HG02623 (cell line): Measurements from ENCODE around the gene PDZK1IP1.
A peak's percentile ranks its signal among the peaks of the same experiment; 100 is the strongest.
"Not testable (repeated sequence)": the region's sequence is repeated elsewhere in the genome, so short reads cannot be mapped to it uniquely, and the experiment has no call there.

ENCODE experiments used
- ATAC-seq: cut with Tn5 transposase; IDR thresholded peaks from one replicate; pipeline ENCODE4 v1.9.1; 2021; ENCODE audit warnings: moderate library complexity; ENCODE audit not compliant: unreplicated experiment

The PDZK1IP1 gene

GRCh38 chr1:47198214-47198613 is 8.4 kb upstream of the PDZK1IP1 start:
- ATAC-seq = no peak

GRCh38 chr1:47196622-47197021 is 6.8 kb upstream of the PDZK1IP1 start:
- ATAC-seq = no peak

GRCh38 chr1:47195981-47196380 is 6.1 kb upstream of the PDZK1IP1 start:
- ATAC-seq = not testable (repeated sequence)

- ATAC-seq = no peak
Measured at GRCh38 chr1:47194311-47194710, 4.5 kb upstream of the PDZK1IP1 start.

- not testable (repeated sequence) for ATAC-seq
Measured at GRCh38 chr1:47193496-47193895, 3.7 kb upstream of the PDZK1IP1 start.

- ATAC-seq = peak; percentile 64
Measured at GRCh38 chr1:47192458-47193384, 2.9 kb upstream of the PDZK1IP1 start.

- ATAC-seq = no peak
Measured at GRCh38 chr1:47191940-47192457, 2.2 kb upstream of the PDZK1IP1 start.

GRCh38 chr1:47190857-47191256 is 1.0 kb upstream of the PDZK1IP1 start:
- no peak for ATAC-seq

- ATAC-seq = no peak
Measured at GRCh38 chr1:47190509-47190855, 646 bp upstream of the PDZK1IP1 start.

GRCh38 chr1:47188791-47189785 is 748 bp downstream of the PDZK1IP1 start:
- no peak for ATAC-seq

- no peak for ATAC-seq
Measured at GRCh38 chr1:47187926-47188250, 1.9 kb downstream of the PDZK1IP1 start.

GRCh38 chr1:47187231-47187925 is 2.5 kb downstream of the PDZK1IP1 start:
- no peak for ATAC-seq

- no peak for ATAC-seq
Measured at GRCh38 chr1:47186267-47187185, 3.3 kb downstream of the PDZK1IP1 start.

GRCh38 chr1:47184822-47185677 is 4.8 kb downstream of the PDZK1IP1 start:
- no peak for ATAC-seq

- no peak for ATAC-seq
Measured at GRCh38 chr1:47184090-47184821, 5.6 kb downstream of the PDZK1IP1 start.

GRCh38 chr1:47183308-47184089 is 6.3 kb downstream of the PDZK1IP1 start:
- no peak for ATAC-seq

GRCh38 chr1:47182676-47183235 is 7.1 kb downstream of the PDZK1IP1 start:
- no peak for ATAC-seq
